NCI-H146 (cell line): ENCODE data around the gene RMND5B.
A peak's percentile ranks its signal among the peaks of the same experiment; 100 is the strongest.
"Not testable (repeated sequence)": the region's sequence is repeated elsewhere in the genome, so short reads cannot be mapped to it uniquely, and the experiment has no call there.

Experiments used
- DNase-seq: peaks from one replicate; lab custom pipeline; 2025; lab: John Stamatoyannopoulos, UW

RMND5B gene

DNA sequence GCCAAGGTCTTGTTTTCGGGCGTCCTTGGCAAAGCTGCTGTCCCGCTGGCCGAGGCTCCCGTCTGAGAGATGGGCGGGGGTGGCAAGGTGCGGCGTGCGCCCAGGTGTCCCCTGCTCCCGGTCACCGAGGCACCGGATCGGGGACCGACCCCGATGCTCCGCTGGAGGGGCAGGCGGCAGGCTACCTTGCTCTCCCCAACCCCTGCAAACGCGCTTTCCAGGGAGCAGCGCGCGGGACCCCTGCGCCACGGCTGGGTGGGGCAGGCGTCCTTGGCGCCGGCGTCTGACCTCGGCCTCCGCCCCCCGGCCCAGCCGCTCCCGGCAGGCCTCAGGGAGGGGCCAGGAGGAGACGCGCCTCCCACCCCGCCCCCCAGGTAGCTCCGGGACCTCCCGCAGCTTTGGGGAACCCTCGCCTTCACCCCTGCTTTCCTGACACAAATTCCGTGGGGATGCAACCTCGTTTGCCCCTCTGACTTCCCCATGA is 16.9 kb upstream of the RMND5B start:
- DNase-seq: no peak

DNA sequence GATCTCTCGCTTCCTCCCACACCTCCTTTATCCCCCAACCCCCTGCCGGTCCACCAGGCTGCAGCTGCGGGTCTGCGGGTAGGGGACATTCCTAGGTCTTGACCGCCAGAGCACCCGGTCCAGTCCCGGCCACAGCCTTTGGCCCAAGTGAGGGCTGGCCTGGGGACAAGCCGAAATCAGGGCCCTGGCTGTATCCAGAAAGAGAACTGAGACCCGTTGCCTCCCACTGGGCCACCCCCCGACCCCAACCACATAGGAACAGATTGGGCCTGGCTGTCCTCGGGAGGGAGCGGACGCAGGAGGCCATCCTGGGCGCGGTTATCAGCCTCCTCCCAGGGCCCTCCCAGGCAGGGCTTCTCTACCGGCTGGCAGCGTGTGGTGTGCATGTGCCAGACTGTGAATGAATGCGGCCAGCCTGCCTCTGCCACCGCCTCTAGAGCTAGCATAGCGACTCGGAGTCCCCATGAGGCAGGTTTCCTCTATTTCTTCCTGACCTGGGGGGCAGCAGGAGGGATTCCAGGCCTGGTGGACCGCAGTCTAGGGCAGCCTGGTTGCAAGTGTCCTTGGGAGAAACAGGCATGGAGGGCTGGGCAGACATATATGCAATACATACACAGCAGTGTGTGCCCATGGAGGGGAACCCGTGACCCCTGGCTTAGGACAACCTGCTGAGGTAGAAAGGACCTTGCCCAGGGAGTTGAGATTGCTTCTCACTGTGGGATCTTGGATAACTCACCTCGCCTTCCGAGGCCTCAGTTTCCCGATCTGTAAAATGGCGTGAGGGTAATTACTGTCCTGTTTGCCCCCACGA is 16.3 kb upstream of the RMND5B start:
- DNase-seq: no peak

DNA sequence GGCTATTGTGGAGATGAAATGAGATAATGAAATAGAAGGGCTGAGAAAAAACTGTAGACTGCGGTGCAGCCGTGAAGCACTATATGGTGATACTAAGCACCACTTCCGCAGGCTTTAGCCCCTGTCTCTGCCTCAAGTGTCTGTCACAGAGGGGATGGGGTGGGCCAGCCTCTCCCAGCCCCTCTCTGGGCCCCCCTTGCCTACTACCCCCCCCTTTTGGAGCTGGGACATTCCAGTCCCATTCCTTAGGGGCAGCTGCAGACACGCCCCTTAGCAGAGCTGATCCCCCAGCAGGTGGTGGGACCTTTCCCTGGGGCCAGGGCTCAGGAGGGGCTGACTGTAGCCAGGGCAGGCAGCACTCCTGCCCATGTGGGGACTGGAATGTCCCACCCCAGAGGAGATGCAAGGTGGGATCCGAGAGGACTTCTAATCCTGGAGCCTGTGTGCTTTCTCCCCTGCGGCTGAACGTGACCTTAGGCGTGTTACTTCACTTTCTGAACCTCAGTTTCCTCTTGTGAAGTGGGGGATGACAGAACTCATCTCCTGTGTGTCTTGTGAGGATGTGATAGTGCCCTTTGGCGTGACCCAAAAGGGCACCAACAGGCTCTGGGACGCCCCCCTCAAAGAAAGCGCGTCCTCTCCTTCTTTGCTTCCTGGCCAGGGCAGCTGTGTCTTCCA is 15.5 kb upstream of the RMND5B start:
- no peak for DNase-seq

DNA sequence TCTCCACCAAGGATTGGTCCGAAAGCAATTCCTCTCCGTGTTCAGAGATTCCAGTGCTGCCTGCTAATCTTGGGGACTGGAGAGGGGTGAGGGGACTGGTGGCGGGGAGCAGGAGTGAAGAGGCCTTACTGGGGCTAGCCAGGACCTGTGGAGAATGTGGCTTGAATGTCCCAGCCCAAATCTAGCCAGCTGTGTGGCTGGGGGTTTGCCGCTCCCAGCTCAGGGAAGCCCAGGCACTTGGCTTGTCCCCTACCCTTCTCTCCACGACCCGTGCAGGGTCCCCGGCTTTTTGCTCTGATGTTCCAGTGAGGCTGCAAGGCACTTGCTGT is 15.0 kb upstream of the RMND5B start:
- no peak for DNase-seq

DNA sequence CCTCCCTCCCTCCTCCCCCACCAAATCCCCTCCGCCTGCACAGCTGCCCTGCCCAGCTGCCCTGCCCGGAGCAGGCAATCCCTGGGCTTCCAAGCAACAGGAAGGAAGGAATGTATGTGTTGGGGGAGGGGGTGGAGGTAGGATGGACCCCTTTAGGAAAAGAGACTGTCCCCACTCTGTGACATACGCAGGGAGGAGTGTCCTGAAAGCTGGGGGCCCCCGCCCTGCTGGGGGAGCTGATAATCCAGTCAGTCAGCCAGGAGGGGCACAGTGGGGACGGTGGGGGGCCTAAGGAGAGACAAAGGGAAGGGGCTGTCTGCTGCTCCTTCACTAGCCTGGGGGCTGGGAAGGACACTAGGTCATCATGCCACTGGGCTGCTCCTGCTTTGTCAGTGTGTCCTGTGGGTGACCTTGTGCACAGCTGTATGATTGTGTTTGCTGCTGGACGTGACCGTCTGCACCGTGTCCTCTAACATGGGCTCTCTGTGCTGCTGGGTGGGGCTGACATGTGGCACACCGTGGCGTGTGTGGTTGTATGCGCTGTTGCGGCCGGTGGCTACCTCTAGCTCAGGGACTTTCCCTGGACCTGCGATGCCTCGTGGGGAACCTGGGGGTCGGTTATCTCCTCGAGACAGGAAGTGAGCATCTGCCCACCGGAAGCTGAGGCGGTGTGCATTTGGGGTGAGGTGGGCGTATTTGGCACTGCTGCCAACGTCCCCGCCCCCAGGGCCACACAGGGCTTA is 14.5 kb upstream of the RMND5B start:
- no peak for DNase-seq

DNA sequence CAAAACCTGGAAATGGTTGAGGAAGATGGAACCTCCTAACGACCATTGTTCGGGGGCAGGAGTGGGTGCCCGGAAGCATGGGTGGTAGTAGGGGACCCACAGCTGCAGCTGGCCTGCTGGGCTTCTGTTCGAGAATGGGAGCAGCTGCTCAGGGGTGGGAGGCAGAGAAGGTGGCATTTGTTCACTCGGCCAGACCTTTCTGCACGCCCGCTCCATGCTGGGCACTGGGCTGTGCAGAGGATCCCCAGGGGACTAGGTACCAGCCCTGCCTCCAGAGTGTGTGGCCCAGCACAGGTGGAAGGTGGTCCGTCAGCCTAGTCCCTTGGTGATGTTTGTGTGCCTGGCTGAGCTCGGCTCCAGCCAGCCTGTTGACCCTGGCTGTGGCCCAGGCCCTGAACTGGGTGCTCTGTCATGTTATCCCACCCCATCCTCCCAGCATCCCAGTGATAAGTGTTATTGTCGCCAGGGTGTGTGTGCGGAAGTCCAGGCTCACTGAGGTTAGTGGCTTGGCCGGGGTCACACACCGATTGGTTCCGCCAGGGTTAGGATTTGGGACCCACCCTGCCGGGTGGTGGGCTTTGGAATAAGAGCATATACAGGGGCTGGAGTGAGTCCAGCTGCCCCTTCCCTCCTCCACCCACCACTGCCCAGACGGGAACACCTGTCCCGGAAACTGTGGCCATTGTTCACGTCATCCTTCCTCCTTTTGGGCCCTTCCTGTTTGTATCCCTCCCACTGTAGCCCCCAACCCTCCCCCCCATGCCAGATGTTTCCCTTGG is 12.7 kb upstream of the RMND5B start:
- no peak for DNase-seq

DNA sequence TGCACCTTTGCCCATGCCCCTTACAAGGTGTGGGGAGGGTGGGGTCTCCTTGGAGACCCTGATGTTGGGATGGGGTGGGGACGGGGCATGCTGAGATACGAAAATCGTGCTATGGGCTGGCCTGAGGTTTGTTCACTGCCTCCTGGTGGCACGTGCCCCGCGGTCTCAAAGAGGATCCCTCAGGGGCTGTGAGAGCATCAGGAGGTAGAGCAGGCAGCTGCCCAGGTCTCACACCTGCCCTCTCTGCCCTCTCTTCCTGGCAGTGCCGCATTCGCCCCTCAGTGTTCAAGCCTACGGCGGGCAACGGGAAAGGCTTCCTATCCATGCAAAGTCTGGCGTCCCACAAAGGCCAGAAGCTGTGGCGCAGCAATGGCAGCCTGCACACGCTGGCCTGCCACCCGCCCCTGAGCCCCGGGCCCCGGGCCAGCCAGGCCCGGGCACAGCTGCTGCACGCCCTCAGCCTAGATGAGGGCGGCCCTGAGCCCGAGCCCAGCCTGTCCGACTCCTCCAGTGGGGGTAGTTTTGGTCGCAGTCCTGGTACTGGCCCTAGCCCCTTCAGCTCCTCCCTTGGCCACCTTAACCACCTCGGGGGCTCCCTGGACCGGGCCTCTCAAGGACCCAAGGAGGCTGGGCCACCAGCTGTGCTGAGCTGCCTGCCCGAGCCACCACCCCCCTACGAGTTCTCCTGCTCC is 10.8 kb upstream of the RMND5B start:
- DNase-seq: no peak

DNA sequence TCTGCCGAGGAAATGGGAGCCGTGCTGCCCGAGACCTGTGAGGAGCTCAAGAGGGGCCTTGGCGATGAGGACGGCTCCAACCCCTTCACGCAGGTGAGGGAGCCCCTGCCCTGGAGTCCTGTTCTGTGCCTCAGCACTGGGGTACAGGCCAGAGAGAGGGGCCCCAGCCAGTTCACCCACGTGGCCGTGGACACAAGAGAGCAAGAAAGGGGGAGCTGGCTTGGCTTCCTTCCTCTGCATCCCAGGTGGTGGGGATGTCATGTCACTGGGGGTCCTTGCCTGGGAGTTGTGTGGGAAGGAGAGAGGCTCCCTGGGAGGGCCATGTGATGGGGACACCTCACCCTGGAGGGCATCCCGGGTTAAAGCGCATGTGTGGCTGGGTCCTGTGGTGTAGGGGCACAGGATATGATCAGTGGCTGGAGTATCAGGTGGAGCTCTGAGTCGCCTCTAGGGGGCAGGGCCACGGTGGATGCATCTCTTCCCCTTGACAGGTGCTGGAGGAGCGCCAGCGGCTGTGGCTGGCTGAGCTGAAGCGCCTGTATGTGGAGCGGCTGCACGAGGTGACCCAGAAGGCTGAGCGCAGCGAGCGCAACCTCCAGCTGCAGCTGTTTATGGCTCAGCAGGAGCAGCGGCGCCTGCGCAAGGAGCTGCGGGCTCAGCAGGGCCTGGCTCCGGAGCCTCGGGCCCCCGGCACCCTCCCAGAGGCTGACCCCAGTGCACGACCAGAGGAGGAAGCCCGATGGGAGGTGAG is 10.0 kb upstream of the RMND5B start:
- peak; percentile 84 for DNase-seq

DNA sequence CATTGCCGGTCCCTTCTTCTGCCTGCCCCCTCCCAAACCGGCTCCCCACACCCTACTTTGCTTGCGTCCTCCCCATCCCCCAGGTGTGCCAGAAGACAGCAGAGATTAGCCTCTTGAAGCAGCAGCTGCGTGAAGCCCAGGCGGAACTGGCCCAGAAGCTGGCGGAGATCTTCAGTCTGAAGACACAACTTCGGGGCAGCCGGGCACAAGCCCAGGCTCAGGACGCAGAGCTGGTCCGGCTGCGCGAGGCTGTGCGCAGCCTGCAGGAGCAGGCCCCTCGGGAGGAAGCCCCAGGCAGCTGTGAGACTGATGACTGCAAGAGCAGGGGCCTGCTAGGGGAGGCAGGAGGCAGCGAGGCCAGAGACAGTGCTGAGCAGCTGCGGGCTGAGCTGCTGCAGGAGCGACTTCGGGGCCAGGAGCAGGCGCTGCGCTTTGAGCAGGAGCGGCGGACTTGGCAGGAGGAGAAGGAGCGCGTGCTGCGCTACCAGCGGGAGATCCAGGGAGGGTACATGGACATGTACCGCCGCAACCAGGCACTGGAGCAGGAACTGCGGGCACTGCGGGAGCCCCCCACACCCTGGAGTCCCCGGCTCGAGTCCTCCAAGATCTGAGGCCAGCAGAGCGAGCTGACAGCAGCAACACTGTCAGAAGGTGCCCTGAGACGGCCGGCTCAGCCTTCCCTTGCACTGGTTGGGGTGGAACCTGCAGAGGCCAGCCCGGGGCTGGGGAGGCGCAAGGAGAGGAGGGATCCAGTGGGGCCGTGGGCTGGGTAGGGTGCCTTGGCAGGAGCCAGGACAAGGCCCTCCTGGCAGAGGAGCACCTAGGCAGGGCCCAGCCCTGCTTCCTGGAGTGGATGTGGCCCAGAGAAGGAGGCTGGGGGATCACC is 9.2 kb upstream of the RMND5B start:
- DNase-seq: no peak

DNA sequence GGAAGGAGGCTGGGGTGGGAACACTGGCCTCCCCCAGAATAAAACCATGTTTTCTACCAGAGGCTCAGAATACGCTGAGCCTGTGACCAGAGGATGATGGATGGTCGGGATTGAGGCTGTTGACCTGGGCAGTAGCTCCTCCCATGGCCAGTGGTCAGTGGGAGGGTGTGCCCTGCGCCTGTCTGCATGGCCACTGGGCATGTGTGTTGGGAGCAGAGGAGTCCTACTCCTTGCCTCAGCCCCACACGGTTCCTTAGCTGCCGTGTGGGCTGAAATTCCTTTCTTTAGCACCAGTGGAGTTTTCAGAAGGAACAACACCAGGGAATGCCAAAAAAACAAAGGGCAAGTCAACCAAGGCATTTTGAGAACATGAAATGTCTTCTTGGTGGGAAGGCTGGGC is 8.5 kb upstream of the RMND5B start:
- DNase-seq: no peak

DNA sequence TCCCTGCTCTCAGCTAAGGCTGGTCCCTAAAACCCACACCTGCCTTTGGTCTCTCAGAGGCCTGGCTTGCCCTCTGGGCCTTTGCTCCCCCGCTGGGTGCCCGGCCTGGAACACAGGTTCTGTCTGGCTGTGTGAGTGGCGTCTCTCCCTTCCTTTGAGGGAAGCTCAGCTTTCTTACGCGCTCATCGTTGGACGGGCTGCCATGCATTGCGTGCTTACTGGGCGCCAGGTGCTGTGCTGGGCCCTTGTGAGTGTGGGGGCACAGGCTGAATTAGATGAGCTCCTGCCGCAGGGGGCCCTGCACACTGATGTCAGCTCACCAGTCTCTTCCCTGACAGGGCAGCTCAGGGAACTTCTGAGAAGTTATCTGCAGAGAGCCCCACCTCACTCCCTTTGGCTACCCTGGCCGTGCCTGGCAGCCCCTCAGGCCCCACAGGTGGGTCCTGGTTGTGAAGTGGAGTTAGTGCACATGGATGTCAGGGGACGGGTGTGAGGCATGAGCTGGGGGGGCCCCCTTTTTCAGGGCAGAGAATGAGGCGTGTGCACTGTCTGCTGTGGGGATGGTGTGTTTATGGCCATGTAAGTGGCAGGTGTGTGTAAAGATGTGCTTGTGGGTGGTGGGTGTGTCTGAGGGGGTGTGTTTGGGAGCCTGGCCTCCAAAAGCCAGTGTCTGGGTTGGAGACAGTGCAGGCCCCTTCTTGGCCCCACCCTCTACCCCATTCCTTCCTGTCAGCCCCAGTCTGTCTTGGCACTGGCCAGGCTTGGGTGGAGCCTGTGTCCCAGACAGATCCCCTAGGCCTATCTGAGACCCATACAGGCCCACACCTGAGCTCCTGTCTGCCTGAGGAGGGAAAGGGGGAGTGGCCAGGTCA is 7.5 kb upstream of the RMND5B start:
- DNase-seq: no peak

DNA sequence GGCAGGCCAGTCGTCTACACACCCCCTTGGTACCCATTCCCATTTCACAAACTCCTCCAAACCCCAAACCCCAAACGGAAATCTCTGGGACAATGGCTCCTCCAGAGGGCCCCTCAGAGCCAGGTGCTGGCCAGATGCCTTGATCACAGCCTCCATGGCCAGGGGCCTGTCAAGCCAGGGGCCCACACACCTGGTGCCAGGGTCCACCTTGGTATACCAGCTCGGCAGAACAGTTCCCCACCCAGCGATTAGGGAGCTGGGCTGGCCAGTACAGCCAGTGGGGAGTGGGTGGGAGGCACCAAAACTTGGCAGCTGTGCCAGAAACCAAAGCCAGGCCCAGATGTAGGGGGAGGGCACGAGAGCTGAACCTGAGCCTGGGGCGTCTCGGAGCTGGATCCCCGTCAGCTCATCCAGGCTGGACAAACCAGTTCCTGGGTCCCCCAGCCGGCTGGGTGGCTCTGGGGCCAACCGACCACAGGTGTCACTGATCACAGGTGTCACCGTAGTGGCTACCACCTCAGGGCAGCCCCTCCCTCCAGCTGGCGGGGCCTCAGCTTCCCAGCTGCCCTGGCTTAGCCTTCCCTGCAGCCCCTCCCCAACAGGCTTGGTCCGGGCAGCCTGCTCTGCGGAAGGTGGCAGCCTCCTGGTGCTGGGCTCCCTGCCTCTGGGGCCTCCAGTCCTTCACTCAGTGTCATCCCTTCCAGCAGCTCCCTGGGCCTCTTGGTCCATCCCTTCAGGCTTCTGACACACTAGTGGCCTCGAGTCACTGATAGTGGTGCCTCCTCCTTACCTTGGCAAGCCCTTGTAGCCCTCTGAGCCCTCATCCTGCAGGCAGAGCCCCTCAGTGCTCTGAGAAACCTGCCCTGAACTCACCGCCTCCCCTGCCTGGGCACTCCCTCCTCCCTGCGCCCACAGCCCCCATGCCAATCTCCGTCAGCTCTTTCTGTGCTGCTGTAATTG is 6.6 kb upstream of the RMND5B start:
- no peak for DNase-seq

DNA sequence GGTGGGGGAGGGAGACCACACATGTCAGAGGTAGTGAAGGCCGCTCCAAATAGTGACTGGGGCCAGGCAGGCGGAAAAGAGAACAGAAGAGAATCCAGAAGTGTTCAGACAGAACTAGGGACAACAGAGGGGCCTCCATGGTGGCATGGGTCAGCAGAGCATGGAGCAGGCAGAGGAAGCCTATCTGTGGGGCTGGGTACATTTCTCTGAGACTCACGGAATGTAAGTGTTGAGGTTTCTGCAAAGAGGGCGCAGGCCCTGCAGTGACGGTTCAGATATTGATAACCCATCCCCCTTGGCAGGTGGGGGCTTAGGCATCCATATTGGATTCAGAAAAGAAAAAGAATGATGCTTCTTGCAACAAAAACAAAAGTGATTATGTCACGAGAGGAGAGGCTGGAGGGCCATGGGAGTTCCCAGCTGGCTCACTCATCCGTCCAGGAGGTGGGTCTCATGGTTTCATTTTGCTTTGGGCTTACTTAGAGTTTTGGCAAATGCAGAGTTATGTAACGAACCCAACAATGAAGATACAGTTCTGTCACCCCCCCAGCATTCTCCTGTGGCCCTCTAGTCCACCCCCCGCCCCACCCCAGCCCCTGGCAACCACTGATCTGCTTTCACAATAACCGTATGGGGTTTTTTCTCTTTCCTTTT is 5.4 kb upstream of the RMND5B start:
- no peak for DNase-seq

DNA sequence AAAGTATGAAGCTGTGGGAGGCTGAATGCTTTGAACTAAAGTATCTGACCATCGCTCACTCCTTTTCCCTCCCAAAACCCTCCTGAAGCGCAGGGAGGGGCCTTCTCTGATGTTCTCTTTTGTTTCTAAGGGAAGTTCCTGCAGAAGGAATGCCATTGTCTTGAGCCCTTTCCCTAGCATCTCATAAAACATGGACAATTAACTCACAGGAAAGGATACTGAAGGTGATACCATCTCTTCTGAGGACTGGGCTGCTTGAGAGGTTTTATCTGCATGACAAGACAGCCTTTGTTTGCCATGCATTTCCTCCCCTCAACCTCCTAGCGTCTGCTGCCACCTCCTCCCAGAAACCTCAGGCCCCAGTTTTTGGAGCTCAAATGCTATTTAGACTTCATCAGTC is 4.3 kb upstream of the RMND5B start:
- DNase-seq: no peak

DNA sequence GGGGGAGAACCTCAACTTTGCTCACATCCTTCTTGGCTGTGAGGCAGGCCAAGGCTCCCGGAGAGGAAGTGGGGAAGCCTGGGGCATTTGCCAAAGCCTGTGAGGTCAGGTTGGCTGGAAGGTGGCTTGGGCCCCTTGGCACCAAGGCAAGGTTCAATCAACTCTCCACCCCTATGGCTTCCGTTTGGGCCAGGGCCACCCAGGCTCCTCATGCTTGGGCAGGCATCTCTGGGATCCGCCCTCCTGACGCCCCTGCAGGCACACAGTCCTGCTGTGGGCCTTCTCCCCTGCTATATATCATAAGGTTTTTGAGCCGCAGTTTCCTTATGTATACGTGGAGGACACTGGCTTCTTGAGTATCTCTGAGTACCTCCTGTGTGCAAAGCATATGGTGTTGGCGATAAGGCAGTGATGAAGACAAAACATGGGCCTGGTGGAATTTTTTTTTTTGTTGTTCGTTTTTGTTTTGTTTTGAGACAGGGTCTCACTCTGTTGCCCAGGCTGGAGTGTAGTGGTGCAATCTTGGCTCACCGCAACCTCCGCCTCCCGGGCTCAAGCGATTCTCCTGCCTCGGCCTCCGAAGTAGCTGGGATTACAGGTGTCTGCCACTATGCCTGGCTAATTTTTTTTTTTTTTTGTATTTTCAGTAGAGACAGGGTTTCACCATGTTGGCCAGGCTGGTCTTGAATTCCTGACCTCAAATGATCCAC is 3.4 kb upstream of the RMND5B start:
- not testable (repeated sequence) for DNase-seq

DNA sequence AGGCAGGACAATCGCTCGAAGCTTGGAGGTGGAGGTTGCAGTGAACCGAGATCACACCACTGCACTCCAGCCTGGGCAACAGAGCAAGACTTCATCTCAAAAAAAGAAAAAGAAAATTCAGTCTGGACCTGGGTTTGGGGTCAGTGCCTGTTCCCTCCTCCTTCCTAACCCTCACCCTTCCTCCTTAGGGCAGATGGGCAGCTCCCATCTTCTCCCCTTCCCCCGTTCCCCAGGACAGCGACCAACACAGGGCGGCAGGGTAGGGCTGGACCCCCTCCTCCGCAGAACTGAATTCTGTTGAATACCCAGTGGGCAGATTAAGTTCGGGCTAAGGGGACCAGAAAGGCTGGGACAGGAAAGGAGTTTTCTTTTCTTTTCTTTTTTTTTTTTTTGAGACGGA is 1.5 kb upstream of the RMND5B start:
- no peak for DNase-seq

DNA sequence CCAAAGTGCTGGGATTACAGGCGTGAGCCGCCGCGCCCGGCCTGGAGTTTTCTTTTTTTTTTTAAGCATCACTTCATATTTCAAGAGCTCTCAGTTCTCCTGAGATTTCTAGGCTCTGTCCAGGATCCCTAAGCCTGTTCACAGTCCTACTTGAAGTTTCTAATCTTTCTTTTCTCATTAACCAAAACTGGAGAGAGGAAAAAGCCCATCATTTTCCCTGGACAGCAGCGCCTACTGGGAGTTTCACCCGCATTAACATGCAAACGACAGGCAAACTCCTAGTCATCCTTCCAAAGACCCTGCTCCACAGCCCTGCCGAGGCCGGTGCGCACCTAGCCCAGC is 609 bp upstream of the RMND5B start:
- not testable (repeated sequence) for DNase-seq
